ENCODE data around the gene SNAP29.

- TF ChIP-seq POLR2A (IDR thresholded peaks at IDR 0.05) (no peak), CTCF (IDR thresholded peaks at IDR 0.05) (no peak)
Measured at GRCh38 chr22:20903093-20903492, 44.3 kb downstream of the SNAP29 start.

Measured in body of pancreas (tissue), 4 donors.